Progenitor cell of endocrine pancreas (in vitro differentiated cells): ENCODE data around the gene OSBPL10. TPM values are rescaled to one million over a fixed set of nuclear protein-coding genes. Genes with fewer than 3 reads are reported as not detected.
A peak's percentile ranks its signal among the peaks of the same experiment; 100 is the strongest.

Experiments used
- DNase-seq: peaks from one replicate; pipeline ENCODE4 v3.0.0; 2021; ENCODE audit warnings: low spot score; ENCODE audit not compliant: unreplicated experiment
- H3K27ac Mint-ChIP-seq: 2 replicates; pipeline ENCODE4 v1.8.0; 2021; ENCODE audit warnings: mild to moderate bottlenecking, moderate library complexity, mixed read lengths
- H3K27me3 Mint-ChIP-seq: 2 replicates; pipeline ENCODE4 v1.8.0; 2021; ENCODE audit warnings: mixed read lengths
- H3K36me3 Mint-ChIP-seq: 2 replicates; pipeline ENCODE4 v1.8.0; 2022; ENCODE audit warnings: mixed read lengths; ENCODE audit not compliant: insufficient read depth
- H3K4me1 Mint-ChIP-seq: 2 replicates; pipeline ENCODE4 v1.8.0; 2021; ENCODE audit warnings: low read depth, mixed read lengths
- H3K4me3 Mint-ChIP-seq: 2 replicates; pipeline ENCODE4 v1.8.0; 2021; ENCODE audit warnings: low read depth, mild to moderate bottlenecking, moderate library complexity, mixed read lengths
- H3K9me3 Mint-ChIP-seq: 2 replicates; pipeline ENCODE4 v1.8.0; 2021; ENCODE audit warnings: low read depth, mixed read lengths
- total RNA-seq: library from RNA; stranded (reverse); gene quantifications from 2 replicates; pipeline ENCODE4 v1.2.1, GENCODE V29; 2021
- TF ChIP-seq, protein P1 (sequence below): fragments of 200-600 bp; sonication (generic); IDR thresholded peaks from one replicate; pipeline ENCODE4 v1.5.0; 2021; ENCODE audit warnings: antibody characterized with exemption, mild to moderate bottlenecking; ENCODE audit not compliant: unreplicated experiment

The OSBPL10 gene
- total RNA-seq, 1 donor from 2014 or later: 25.2 TPM

DNA sequence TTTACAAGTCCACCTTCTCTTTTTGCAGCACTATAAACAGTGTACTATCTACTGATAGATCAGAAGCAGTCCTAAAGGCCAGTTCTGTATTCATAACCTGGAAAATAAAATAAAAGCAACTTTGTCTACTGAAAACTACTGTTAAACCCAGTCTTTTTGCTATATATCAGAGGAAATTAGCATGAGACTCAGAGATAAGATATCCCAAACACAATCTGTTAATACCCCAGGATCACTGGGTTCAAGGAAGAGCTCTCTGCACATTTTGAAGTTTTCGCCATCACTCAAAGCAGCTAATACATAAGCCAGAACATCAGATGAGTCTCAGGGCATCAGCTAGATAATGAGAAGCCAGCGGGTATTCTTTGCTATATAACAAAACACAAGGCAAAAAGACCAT is 21.8 kb downstream of the OSBPL10 start:
- no peaks in the 10 kb centered on the region for H3K27me3 Mint-ChIP-seq
- TF ChIP-seq, protein P1, sequence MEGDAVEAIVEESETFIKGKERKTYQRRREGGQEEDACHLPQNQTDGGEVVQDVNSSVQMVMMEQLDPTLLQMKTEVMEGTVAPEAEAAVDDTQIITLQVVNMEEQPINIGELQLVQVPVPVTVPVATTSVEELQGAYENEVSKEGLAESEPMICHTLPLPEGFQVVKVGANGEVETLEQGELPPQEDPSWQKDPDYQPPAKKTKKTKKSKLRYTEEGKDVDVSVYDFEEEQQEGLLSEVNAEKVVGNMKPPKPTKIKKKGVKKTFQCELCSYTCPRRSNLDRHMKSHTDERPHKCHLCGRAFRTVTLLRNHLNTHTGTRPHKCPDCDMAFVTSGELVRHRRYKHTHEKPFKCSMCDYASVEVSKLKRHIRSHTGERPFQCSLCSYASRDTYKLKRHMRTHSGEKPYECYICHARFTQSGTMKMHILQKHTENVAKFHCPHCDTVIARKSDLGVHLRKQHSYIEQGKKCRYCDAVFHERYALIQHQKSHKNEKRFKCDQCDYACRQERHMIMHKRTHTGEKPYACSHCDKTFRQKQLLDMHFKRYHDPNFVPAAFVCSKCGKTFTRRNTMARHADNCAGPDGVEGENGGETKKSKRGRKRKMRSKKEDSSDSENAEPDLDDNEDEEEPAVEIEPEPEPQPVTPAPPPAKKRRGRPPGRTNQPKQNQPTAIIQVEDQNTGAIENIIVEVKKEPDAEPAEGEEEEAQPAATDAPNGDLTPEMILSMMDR: no peak
- no peak overlapping the region for H3K4me3 Mint-ChIP-seq
- H3K9me3 Mint-ChIP-seq: peaks cover 7% of the 10 kb centered on the region
- no peaks in the 10 kb centered on the region for H3K36me3 Mint-ChIP-seq
- H3K27ac Mint-ChIP-seq: peak overlapping the region; percentile 21
- DNase-seq: no peak
- H3K4me1 Mint-ChIP-seq: peaks cover 27% of the 10 kb centered on the region

DNA sequence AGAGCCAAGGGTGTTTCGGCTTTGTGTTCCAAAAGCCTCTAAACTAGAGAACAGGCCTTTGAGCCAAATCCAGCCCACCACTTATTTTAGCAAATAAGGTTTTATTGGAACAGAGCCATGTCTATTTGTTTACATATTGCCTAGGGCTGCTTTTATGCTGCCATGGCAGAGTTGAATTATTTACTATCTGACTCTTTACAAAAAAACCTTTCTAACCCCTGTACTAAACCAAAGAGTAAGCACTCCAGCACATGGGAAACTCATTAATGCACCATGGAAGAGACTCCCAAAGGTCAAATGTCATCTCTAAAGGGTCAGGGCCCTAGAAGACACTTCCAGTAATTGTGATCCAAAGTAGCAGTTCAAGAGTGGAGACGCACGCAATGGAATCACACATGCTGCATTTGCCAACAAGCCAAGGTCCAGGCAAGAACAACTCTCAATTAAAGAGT is 22.3 kb downstream of the OSBPL10 start:
- DNase-seq: no peak
- TF ChIP-seq, protein P1: no peak
- Mint-ChIP-seq H3K36me3 (no peaks in the 10 kb centered on the region), H3K9me3 (peaks cover 7% of the 10 kb centered on the region), H3K27me3 (no peaks in the 10 kb centered on the region), H3K27ac (no peak overlapping the region), H3K4me3 (no peak overlapping the region), H3K4me1 (peaks cover 27% of the 10 kb centered on the region)

DNA sequence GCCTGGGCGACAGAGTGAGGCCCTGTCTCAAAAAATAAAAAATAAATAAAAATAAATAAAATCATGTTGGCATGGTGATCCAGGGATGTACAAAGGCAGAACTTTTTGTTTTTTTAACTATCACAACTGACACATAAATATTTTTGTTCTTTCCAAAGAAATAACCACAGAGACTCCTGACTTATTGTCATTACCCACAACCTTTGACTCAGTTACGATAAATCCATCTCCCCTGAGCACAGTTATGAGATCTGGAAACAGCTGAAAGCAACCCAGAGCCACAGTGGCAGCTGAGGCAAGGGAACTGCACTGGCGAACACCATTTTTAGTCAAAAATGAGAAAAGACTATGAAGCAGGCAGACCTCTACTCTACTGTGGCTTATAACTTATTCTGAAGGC is 24.0 kb downstream of the OSBPL10 start:
- no peak overlapping the region for H3K27ac Mint-ChIP-seq
- H3K4me3 Mint-ChIP-seq: no peak overlapping the region
- DNase-seq: no peak
- TF ChIP-seq, protein P1: no peak
- peaks cover 7% of the 10 kb centered on the region for H3K9me3 Mint-ChIP-seq
- H3K27me3 Mint-ChIP-seq: no peaks in the 10 kb centered on the region
- H3K36me3 Mint-ChIP-seq: no peaks in the 10 kb centered on the region
- peaks cover 27% of the 10 kb centered on the region for H3K4me1 Mint-ChIP-seq

DNA sequence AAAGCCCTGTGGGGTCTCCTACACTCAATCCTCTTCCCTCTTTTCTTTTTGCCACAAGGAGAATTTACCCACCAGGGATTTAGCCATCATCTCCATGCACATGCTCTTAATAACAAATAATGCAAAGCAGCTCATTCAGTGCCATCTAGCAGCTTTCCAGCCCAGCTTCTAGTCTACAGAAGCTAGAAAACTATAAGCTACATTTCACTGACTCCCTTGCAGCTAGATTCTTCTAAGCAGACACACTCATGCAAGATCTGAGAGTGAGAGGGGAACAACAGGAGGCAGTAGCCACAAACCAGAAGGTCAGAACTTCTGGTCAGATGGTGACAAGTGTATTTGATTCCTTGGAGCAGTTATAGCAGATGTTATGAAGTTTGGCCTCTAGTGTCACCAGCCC is 25.5 kb downstream of the OSBPL10 start:
- DNase-seq: no peak
- TF ChIP-seq, protein P1: no peak
- Mint-ChIP-seq H3K4me1 (peaks cover 20% of the 10 kb centered on the region), H3K27me3 (no peaks in the 10 kb centered on the region), H3K27ac (no peak overlapping the region), H3K4me3 (no peak overlapping the region), H3K9me3 (peaks cover 11% of the 10 kb centered on the region), H3K36me3 (no peaks in the 10 kb centered on the region)

DNA sequence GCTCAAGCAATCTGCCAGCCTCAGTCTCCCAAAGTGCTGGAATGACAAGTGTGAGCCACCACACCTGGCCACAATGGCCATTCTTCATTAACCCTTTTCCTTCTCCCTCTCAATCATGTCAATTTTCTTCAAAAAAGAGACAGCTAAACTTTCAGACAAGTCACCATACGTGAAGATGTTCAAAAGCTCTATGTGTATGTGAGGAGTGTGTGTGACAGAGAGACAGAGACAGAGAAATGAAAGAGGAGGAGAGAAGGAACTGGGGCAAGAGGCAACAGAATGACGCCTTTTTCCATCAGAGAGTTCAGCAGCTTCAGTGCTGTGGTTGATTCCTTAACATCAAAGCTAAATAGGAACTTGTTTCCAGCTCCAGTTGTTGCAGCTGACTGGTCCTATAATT is 27.4 kb downstream of the OSBPL10 start:
- Mint-ChIP-seq H3K4me3 (no peak overlapping the region), H3K4me1 (peaks cover 8% of the 10 kb centered on the region), H3K27me3 (no peaks in the 10 kb centered on the region), H3K27ac (no peak overlapping the region), H3K9me3 (peaks cover 12% of the 10 kb centered on the region), H3K36me3 (no peaks in the 10 kb centered on the region)
- TF ChIP-seq, protein P1: no peak
- DNase-seq: no peak
